ENCODE results near the gene SLC16A8. TPM values are rescaled to one million over a fixed set of nuclear protein-coding genes. Genes with fewer than 3 reads are reported as not detected.

The SLC16A8 gene
- total RNA-seq, 4 donors from 2014 or later: not detected

DNA sequence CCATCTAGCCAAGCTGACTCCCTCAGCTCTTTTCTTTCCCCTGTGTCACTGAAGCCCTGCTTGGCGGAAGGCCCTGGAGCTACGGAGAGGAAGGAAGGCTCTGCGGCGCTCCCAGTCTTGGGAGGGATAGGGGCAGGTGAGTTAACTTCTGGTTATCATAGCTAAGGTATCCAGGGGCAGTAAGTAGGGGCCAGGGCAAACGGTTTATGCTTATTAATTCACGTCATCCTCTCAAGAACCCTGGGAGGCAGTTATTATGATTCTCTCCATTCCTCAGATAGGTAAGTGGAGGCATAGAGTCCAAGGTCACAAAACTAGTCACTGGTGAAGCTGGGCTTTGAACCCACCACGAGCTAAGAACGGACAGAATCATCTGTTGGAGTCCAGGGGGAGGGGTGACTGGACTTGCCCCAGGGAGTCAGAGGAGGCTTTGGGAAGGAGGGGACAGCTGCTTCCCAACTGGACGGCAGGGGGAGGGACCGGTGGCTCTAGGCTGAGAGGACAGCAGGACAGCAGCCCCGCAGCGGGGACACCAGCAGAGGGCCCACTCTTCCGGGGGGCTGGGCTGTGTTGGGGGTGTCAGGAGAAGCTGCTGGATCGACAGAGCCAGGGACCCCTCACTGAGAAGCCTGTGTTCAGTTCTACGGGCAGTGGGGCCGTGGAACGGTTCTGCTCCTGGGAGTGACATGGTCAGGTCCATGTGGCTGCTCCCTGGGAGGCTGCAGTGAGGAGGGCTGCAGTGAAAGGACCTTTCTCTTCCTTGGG lies 23.0 kb upstream of the SLC16A8 start:
- DNase-seq: no peak

DNA sequence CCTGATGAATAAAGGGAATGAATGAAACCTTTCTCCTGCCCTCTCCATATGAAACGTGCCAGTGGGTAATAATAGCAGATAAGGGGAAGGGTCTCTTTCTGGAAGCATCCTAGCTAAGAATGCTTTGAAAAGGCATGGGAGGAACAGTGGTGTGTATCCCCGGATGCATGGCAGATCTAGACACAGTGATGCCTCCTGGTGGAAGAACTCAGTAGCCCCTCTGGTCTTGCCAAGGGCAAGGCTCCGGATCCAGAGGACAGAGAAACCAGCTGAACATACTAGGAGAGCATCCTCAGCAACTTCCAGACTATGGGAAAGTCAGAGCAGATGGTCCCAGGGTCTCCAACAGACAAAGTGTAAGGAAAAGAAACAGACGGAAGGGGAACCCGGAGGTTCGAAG lies 20.1 kb upstream of the SLC16A8 start:
- peaks cover 0 to 6% (median 0%) of the 10 kb centered on the region in 4 donors for H3K36me3 ChIP-seq
- DNase-seq: no peak
- TF ChIP-seq POLR2A (IDR thresholded peaks at IDR 0.05): no peak
- TF ChIP-seq, protein P1, sequence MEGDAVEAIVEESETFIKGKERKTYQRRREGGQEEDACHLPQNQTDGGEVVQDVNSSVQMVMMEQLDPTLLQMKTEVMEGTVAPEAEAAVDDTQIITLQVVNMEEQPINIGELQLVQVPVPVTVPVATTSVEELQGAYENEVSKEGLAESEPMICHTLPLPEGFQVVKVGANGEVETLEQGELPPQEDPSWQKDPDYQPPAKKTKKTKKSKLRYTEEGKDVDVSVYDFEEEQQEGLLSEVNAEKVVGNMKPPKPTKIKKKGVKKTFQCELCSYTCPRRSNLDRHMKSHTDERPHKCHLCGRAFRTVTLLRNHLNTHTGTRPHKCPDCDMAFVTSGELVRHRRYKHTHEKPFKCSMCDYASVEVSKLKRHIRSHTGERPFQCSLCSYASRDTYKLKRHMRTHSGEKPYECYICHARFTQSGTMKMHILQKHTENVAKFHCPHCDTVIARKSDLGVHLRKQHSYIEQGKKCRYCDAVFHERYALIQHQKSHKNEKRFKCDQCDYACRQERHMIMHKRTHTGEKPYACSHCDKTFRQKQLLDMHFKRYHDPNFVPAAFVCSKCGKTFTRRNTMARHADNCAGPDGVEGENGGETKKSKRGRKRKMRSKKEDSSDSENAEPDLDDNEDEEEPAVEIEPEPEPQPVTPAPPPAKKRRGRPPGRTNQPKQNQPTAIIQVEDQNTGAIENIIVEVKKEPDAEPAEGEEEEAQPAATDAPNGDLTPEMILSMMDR (IDR thresholded peaks at IDR 0.05): peak; percentile 15 to 37 (median 24)
- no peak for TF ChIP-seq EP300 (IDR thresholded peaks at IDR 0.05; ENCODE audit: low read depth)
- intact Hi-C loops (cut with DNase I; ENCODE audit: low total_unique reads) (no loop called here), in situ Hi-C loops (cut with MboI; ENCODE audit: low pct_ligation_motif_present in 1 of 4, low pct_unique_long_range_greater_than_20kb in 1 of 4, low sequenced_read_pairs in 3 of 4) (loop anchor here in 3 of 4 donors (25.0 kb wide), 3 partner anchors 133 to 258 kb away; no protein-coding TSS in a partner anchor)
- H3K27ac ChIP-seq: no peak overlapping the region
- WGBS, 2 donors (ENCODE audit: low coverage in 1 of 2): 77 to 84% methylated on average over 4 to 6 of the region's 6 CpGs
- peaks cover 4 to 21% (median 20%) of the 10 kb centered on the region in 4 donors for H3K4me1 ChIP-seq
- H3K27me3 ChIP-seq: no peaks in the 10 kb centered on the region
- H3K9me3 ChIP-seq: no peaks in the 10 kb centered on the region
- no peak overlapping the region for H3K4me3 ChIP-seq

More for the DNA sequence above, 23.0 kb upstream of the SLC16A8 start:
- no peaks in the 10 kb centered on the region for H3K27me3 ChIP-seq
- no peaks in the 10 kb centered on the region for H3K9me3 ChIP-seq
- H3K4me3 ChIP-seq: no peak overlapping the region
- no peaks in the 10 kb centered on the region for H3K36me3 ChIP-seq
- peaks cover 4 to 42% (median 35%) of the 10 kb centered on the region in 4 donors for H3K4me1 ChIP-seq
- peak overlapping the region; percentile 79 to 93 (median 84) for H3K27ac ChIP-seq
- in situ Hi-C loops (cut with MboI; ENCODE audit: low pct_ligation_motif_present in 1 of 4, low pct_unique_long_range_greater_than_20kb in 1 of 4, low sequenced_read_pairs in 3 of 4) (loop anchor here in 3 of 4 donors (25.0 kb wide), 3 partner anchors 130 to 255 kb away; no protein-coding TSS in a partner anchor), intact Hi-C loops (cut with DNase I; ENCODE audit: low total_unique reads) (loop anchor here (1.0 kb wide), 1 partner anchor 29 kb away; no protein-coding TSS in a partner anchor)
- no peak for TF ChIP-seq POLR2A (IDR thresholded peaks at IDR 0.05)
- TF ChIP-seq, protein P1 (IDR thresholded peaks at IDR 0.05): no peak
- TF ChIP-seq POLR2AphosphoS5 (IDR thresholded peaks at IDR 0.05): no peak
- no peak for TF ChIP-seq EP300 (IDR thresholded peaks at IDR 0.05; ENCODE audit: low read depth)
- 73 to 87% methylated on average over 3 to 17 of the region's 17 CpGs for WGBS, 2 donors (ENCODE audit: low coverage in 1 of 2)

DNA sequence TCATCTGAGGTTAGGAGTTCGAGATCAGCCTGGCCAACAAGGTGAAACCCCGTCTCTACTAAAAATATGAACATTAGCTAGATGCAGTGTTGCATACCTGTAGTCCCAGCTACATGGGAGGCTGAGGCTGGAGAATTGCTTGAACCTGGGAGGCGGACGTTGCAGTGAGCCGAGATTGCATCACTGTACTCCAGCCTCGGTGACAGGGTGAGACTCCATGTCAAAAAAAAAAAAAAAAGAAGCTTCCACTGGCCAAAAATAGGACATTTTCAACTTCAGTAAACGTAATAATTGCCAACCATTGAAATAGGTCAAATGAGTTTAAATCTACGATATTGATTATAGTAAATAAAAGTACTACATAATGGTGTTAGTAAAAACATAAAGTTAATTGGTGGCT lies 19.7 kb upstream of the SLC16A8 start:
- in situ Hi-C loops (cut with MboI; ENCODE audit: low pct_ligation_motif_present in 1 of 4, low pct_unique_long_range_greater_than_20kb in 1 of 4, low sequenced_read_pairs in 3 of 4): loop anchor here in 3 of 4 donors (25.0 kb wide), 3 partner anchors 134 to 259 kb away; no protein-coding TSS in a partner anchor
- peaks cover 0 to 6% (median 0%) of the 10 kb centered on the region in 4 donors for H3K36me3 ChIP-seq
- no peaks in the 10 kb centered on the region for H3K27me3 ChIP-seq
- H3K9me3 ChIP-seq: no peaks in the 10 kb centered on the region
- peaks cover 4 to 20% (median 17%) of the 10 kb centered on the region in 4 donors for H3K4me1 ChIP-seq
- no peak for DNase-seq
- TF ChIP-seq EP300 (IDR thresholded peaks at IDR 0.05; ENCODE audit: low read depth): no peak
- no peak for TF ChIP-seq POLR2AphosphoS5 (IDR thresholded peaks at IDR 0.05)
- TF ChIP-seq, protein P1 (IDR thresholded peaks at IDR 0.05): no peak
- no peak for TF ChIP-seq POLR2A (IDR thresholded peaks at IDR 0.05)
- intact Hi-C loops (cut with DNase I; ENCODE audit: low total_unique reads): no loop called here
- 73 to 76% methylated on average over 6 to 8 of the region's 8 CpGs for WGBS, 2 donors (ENCODE audit: low coverage in 1 of 2)
- H3K4me3 ChIP-seq: no peak overlapping the region
- H3K27ac ChIP-seq: no peak overlapping the region

DNA sequence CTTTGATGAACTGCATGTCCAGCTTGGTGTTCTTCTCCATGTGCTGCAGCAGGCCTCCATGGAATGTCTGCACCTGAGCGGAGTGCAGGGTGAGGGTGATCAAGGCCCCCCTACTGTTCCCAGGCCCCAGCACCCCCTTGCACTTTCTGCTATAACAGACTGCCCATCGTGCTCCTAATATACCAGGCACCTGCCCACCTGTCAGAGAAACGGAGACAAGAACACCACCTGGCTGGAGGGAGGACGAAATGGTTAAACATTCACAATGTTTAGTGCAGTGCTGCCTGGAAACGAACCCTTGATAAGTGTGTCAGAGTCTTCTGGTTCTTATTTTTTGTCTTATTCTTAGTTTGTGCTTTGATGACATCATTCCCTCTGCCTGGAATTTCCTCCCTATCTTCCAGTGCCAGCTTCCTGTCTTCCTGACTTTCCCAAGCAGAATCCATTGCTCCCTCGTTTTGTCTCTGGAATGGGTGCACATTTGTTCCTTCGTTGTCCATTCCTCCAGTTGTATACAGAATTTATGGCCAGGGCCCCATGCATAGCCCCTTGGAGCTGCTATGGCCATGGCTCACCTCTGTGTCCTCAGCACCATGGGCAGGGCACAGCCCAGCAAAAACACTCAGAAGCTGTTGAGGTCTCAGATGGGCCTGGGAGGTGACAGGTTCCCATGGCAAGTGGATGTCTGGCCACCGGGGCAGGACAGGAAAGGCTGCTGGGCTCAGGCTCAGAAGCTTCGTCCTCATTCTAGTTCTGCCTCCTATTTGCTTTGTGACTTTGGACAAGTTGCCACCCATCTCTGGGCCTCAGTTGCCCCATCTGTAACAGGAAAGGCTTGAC lies 14.6 kb upstream of the SLC16A8 start:
- H3K27me3 ChIP-seq: no peaks in the 10 kb centered on the region
- no peaks in the 10 kb centered on the region for H3K9me3 ChIP-seq
- H3K36me3 ChIP-seq: peaks cover 0 to 14% (median 5%) of the 10 kb centered on the region in 4 donors
- TF ChIP-seq POLR2AphosphoS5 (IDR thresholded peaks at IDR 0.05) (no peak), POLR2A (IDR thresholded peaks at IDR 0.05) (no peak), EP300 (IDR thresholded peaks at IDR 0.05; ENCODE audit: low read depth) (no peak)
- TF ChIP-seq, protein P1 (IDR thresholded peaks at IDR 0.05): no peak
- H3K27ac ChIP-seq: peak overlapping the region in 1 of 4 donors; percentile 0
- in situ Hi-C loops (cut with MboI; ENCODE audit: low pct_ligation_motif_present in 1 of 4, low pct_unique_long_range_greater_than_20kb in 1 of 4, low sequenced_read_pairs in 3 of 4) (no loop called here), intact Hi-C loops (cut with DNase I; ENCODE audit: low total_unique reads) (no loop called here)
- H3K4me3 ChIP-seq: no peak overlapping the region
- peaks cover 0 to 13% (median 5%) of the 10 kb centered on the region in 4 donors for H3K4me1 ChIP-seq
- no peak for DNase-seq
- WGBS, 2 donors (ENCODE audit: low coverage in 1 of 2): 29 to 46% methylated on average over 1 to 9 of the region's 9 CpGs
